ENCODE measurements around the gene CCDC82.
A peak's percentile ranks its signal among the peaks of the same experiment; 100 is the strongest.

CCDC82 gene

DNA sequence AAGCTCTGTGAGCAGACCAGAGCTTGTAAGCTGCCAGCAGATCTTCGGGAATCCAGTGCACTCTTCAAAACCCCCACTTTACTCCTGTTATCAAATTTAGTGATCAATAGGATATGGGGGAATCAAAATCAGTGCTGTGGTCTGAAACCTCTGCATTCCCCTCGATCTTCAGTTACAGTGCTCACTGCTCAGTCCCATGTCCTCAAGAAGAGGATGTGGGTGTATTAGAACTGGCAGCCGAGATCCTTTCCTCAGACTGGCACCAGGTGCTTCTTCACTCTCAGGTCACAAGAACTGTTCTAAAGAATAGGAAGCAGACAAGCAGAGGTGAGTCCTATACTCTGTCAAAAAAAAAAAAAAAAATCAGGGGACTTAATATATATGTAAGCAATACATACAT lies 31.4 kb downstream of the CCDC82 start:
- DNase-seq = no peak

DNA sequence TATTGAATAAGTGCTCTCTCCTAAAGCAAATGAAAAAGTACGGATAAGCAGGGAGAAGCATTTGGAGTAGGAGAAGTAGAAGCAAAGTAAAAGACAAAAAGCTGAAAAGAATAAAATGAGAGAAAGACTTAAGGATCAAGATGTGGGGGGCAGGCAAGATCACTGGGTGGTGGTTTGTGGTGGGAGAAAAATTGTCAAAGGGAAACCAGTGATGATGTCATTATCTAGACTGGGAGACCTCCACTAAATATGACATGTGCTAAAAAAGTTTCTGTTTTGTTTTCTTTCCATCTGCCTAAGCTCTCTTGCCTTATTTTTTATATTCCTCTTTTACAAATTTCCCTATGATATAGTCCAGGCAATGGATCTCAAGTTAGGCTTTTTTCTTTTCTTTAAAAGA lies 31.9 kb downstream of the CCDC82 start:
- no peak for DNase-seq

DNA sequence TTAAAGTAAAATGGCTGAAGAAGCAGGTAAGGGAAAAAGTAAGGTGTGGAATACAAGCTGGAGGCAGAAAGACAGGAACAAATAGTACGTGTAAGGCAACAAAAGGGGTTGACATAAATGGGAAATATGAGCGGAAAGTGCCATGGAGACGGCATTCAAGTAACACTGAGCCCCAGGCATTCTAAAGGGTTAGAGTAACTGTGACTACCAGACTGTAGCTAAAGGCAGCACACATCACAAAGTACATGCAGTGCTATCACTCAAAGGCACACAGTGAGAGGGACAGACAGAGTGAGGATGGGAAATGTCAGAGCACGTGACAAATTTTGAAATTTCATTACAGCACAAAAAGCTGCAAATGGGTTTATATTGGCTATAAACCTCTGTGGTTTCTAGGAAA lies 32.9 kb downstream of the CCDC82 start:
- no peak for DNase-seq

DNA sequence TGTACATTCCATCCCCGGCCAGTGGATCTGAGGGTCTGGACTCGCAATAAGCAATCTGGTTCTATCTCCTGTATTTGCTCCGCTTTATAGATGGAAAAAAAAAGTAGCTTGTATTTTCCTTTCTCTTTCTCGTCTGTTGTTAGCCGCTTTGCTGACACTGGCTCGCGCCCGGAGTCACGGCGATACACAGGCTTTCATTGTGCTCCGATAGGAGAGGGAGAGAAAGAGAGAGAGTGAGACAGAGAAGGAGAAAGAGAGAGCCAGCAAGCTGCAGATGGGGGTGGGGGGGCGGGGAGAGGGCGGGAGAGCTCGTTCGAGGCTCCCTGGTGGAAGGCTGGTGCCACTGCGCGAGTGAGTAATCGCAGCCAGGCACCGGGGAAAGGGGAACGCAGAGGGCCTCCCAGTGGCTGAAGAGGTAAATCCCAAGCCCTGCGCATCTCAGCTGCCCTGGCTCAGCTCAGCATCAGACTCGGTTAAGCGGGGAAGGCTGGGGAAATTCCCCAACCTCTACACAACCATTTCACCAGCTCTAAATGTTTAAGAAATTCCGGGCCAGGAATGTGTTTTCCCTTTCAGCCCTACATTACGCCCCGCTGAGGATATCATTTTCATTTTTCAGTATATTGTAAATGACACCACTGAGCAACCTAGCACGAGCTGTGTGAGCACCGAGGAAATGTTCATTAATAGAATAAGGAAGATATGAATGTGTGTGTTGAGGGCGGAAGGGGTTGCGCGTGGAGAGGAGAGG lies 46.6 kb downstream of the CCDC82 start, which contains the start of gene MAML2:
MAML2 (minus strand) TSS at position 235 of the 751 bp plus-strand sequence. CDS start 1,300 bp downstream, outside the sequence.
- peak; percentile 94 to 99 for DNase-seq

DNA sequence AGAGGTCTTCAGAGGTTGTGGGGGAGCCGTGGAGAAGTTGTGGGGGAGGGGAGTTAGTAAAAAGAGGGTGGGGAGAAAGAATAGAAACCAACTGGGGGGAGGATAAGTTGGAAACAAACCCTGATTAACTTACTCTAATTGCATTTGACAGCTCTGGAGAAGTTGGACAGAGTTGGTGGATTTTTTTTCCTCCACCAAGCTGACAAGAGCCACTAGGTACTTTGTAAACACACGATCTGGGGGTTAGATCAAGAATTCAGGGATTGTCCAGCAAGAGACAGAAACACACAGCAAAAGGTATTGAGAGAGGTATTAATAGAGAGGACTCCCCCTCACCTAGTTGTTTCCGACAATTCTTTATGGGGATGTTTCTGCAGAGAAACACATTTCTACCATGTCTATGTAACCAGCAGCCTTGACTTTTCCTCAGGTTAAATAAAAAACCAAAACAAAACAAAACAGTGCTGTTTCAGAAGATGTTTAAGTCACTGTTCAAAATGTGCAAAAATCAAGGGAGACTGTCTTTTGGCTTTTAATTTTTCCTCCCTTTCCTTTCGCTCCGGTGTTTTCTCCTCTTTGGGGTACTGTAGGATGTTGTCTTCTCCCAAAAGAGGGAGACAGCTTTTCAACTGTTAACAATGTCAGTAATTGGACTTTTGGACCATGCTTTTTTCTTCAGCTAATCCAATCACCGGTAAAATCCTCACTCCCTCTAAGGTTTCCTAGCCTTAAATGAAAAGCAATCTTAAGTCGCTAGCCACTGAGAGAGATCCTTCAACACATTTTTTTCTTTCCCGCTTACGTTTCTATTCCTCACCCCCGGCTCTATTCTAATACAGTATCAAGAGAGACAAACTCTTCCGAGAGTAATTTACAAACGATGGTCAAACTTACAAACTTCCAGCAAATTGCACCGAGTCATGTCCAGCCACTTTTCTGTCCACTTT lies 47.4 kb downstream of the CCDC82 start:
- DNase-seq = peak in 1 of 2 experiments; percentile 63

DNA sequence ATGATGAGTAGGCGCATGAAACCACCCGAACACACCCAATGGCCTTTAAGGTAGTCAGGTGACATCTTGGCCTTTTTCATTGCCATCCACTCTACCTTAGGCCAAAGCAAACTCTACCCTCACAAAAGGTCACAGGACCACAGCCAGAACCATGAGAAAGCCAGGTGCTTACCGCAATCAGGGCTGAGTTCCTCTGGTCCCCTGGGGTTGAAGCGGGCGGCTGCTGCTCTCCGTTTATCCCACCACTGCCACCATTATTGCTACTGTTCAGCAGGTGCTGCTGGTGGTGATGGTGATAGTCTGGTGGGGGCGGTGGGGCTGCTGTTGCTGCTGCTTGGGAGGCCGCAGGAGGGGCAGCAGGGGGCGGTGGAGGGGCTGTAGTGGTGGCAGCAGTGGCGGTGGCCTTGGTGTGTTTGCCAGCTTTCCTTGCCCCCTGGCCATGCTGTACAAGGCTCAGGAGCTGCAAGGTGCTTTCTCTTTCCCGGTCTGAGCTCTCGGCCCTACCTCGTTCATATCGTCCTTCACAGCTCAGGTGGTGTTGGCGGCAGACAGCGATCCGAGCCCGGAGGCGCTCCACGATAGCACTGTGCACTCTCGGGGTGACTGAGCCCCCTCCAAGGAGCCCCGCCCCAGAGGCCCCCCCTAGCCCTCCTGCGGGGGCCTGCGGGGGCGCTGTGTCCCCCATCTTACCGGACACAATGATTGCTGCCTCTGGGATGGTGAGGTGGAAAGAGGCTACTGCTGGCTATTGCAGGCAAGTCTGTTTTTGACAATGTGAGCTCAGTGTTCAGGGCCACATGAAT lies 48.3 kb downstream of the CCDC82 start:
- peak; percentile 20 to 72 for DNase-seq

DNA sequence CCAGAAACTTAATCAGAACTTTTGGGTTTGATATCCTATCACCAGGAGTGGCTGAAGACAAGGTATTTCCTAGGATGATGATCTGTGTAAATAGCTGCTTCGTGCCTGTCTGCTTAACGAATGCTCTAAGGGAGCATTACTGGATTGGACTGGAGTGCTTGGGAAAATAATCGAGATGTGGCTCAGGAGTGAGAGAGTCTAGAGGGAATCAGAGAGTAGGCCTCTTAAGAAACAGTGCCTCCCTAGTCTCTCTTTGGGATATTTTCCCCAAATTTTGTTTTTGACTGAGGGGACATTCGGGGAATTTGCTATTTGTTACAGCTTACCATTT lies 49.2 kb downstream of the CCDC82 start:
- no peak for DNase-seq

DNA sequence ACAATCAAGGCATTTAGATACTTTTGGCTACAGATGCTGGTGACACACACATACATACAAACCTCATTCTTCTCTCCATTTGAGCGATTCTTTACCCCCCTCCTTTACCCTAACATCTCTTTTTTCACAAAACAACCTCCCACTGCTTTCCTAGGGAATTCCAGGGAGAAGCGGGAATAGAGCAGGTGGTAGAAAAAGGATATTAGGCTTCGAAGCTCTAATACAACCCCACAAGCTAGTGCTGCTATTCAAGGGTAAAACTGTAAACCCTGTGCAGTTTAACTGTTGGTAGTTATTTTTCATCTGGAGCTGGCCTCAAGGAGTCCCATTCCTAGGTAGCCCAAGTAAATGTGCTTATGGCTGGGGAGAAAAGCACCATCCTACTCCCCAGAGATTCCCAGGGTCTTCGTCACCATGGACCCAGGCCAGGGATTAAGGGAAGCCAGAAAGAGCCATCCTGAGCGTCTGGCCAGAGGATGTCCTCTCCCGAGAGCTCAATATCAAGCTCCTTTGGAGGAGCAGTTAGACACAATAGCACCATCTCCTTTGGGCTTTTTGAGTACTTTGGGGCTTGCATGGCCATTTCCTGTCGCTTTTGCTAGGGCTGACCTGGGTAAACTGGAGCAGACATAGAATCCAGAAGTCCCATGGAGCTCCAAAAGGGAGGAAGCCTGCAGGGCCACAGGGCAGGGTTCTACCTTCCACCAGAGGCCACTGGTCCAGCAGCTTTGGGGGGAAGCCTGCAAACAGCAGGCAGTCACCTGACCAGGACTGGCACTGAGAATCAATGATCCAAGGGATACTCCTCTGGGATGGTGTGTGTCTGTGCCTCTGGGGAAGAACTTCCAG lies 49.8 kb downstream of the CCDC82 start:
- DNase-seq = no peak

DNA sequence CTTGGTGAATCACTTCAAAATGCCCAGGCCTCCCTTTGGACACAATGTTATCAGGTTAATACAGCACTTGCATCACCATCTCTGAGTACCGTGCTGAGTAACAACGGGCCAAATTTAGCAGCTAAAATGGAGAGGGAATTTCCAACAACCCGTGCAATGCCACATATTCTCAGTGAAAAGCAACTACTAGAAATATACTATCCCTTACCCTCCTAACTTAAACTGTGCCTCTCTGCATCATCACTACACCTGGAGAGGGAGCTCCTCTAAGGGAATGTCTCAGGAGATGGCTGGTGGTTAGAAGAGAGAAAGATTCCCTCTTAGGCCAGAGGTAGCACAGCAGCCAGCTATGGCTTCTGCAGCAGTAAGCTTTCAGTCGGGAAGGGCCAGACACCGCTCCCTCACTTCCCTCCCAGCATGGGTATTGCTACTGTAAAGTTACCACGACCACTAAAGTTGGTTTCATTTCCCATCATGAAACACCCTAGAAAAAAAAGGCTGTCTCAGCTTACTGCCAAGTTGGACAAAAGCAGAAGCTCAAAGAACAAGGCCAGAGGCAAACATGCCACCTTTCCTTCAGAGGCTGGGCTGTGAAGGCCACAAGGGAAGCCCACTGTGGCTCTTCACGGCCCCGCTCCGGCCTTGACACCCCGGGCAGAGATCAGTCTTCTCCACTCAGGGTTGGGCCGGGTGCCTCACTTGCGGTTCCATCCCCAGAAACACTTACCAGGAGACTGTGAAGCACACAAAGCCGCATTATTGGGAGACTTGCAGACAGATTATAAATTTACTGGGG lies 50.6 kb downstream of the CCDC82 start:
- no peak for DNase-seq

DNA sequence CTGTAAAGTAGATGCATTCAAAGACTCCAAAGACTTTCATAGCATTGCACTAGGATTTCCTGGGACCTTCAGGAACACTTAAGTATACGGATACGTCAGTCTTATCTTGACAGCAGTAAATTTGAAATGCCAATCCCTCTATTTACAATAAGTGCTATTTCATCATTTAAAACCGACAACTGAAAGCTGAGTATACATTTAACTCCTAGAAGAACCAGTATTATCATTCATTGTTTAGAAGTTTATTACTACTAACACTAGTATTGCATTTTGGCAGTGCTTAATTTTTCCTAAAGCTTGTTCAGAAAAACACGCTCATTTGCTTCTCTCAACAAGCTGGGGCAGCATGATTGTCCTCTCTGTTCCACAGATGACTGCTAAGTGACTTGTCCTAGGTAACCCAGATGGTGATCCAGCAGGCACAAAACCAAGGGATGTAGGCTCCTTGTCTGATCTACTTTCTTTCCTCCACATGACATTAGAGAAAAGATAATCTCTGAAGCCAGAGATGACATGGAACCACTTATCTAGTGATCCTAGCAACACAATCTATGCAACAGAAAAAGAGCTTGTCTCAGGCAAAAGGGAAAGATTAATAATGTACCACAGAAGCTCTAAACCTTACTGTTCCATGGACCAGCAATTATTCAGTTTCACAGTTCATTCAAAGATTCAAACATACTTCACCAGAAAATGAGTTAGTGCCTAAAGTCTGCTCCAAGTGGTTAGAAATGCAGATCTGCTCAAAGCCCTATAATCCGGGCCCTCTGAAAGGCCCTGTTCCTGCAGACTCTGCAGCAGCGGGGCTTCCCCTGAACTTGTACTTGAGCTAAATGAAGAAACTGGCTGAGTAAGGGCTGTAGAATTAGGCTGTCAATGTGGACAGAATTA lies 51.9 kb downstream of the CCDC82 start:
- DNase-seq = no peak

DNA sequence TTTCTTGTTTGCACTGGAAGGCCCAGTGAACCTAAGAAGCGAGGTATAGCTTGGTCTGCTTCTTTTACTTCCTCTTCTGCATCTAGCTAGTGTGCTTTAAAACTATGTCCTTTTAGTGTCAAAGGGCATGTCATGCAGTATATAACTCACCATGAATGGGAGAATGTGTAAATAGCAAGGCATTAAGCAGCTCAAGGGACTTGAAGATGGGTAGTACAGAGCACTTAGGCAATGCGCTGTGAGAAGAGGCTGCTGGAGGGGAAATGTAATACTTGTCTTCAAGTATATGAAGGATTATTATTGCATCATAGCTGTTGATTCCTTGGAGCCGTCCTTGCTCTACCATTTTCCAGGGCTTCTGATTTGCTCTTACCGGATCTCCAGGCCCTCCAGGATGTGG lies 54.3 kb downstream of the CCDC82 start:
- no peak for DNase-seq

DNA sequence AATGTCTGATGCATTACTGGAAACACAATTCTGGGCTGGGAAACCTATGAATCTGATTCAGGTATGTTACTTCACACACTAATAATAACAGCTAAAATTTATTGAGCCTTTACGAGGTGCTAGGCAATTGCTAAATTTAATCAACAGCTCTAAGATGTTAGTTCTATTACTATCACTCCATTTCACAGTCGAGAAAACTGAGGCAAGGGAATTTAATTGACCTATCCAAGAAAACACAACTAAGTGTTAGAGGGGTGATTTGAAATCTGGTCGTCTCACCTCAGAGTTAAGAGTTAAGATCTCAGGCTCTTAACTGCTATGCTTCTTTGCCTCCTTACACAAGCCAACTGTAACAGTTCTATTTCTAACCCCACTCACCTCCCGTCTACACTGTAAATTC lies 55.5 kb downstream of the CCDC82 start:
- no peak for DNase-seq

DNA sequence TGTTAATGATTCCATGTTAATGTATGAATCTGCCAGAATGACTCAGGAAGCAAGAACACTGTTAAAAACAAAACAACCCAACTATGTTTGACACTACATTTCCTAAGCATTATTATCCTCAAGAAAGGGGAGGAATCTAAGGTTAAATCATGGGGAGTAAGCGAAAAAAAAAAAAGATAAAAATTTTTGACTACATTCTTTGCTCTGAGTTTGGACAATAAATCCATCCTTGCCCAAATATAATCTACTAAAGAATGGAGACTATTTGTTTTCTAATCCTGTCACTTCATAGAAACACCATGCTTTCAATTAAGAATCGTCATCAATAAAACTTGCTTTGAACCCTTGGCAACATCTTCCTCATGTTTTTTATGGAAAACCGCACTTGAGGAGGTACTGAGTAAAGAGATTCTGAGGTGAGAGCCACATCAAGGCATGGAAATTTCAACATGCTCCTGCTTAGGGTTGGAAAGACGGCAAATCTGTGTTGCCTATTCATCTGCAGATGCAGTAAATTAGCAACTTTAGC lies 56.5 kb downstream of the CCDC82 start:
- DNase-seq = no peak

DNA sequence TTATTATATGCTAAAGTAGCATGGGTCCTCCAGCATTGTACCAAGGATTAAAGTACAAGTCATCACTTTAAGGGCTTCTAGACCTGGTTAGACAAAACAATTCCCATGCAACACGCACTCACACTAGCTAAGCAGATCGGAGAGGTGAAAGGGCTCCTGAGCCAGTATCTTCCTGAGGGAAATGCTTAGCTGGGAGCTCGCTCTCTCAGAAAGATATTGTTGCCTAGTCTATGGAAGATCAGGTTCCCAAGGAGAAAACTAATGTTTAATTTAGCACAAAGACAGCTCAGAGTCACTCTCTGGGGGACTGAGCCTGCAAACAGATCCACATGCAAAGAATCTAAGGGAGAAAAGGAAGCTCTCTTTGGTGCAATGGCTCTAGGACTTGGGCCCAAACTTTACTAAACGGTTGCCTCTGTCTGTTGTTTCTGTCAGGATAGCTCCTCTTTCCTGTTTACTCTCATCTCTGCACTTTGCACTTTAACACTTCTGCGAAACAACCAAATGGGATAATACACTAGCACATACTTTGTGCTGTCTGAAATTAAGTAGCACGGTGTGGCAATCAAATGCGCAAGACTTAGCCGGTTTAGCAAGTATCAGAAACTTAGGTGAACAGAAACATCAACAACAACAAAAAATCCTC lies 57.5 kb downstream of the CCDC82 start:
- DNase-seq = no peak

DNA sequence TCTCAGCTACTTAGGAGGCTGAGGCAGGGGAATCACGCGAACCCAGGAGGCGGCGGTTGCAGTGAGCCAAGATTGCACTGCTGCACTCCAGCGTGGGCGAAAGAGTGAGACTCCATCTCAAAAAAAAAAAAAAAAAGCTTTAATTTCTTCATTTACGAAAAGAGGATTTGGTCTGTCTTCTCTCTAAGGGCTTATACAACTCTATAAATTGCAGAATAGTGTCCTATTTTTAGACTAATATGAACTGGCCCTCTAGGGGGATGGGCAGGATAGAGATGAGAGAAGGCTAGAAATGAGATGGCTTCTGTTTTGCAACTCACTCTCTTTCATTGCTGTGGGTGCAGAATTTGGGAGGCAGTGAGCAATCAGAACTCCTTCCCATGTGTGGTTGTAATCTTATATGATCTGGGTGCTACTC lies 58.0 kb downstream of the CCDC82 start:
- DNase-seq = no peak

DNA sequence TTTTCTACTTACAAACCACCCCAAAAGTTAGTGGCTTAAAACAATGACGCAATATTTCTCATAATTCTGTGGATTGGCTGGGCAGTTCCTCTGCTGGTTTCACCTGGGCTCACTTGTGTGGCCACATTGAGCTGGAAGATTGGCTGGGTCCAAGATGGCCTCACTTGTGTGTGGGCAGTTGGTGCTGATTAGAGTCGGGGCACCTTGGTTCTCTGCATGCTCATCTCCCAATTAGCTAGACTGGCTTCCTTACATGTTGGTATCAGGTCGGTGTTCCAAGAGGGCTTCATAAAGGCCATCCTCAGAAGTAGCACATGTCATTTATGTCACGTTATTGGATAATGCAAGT lies 59.2 kb downstream of the CCDC82 start:
- no peak for DNase-seq

DNA sequence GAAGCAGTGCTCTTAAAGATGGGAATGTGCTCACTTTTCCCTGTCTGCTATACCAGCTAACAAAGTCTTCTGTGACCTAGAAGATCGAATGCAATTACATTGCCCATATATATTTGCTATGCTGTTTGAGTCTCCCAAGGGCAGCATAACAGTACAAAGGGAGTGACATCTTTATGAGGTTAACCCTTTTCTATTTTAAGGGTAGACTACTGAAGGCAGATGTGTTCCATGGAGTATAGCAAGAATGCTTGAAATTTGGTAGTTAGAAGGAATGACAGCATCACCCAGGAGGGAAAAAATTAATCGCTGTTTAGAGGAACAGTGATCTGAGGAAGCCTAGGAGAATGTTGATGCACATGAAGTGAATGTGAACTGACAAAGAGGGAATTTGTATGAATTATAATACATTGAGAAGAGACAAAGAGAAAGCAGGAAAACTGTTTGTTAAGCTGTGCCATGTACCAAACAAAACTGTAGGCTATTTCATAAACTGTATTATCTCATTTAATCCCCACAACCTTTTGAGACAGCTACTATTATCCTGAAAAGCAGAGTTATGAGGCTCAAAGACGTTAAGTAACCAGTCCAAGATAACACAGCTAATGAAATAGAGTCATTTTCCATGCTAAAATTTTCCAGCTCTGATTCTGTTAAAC lies 59.7 kb downstream of the CCDC82 start:
- no peak for DNase-seq

DNA sequence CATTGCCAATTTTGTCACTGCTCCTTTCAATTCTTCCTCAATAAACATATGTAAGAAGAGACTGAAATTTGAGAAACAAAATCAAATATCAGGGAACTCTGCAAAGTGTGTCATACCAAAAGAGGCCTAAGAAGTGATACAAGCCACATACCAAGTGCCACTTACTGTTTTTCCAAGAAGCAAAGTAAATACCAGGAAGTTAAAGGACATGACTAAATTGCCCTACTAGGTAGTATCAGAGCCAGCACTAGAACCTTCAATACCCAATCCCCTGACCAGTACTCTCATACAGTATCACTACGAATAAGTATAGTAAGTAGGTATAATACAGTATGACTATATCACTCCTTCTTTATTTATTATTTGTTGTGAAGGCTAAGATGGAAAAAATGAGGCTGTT lies 60.3 kb downstream of the CCDC82 start:
- no peak for DNase-seq

DNA sequence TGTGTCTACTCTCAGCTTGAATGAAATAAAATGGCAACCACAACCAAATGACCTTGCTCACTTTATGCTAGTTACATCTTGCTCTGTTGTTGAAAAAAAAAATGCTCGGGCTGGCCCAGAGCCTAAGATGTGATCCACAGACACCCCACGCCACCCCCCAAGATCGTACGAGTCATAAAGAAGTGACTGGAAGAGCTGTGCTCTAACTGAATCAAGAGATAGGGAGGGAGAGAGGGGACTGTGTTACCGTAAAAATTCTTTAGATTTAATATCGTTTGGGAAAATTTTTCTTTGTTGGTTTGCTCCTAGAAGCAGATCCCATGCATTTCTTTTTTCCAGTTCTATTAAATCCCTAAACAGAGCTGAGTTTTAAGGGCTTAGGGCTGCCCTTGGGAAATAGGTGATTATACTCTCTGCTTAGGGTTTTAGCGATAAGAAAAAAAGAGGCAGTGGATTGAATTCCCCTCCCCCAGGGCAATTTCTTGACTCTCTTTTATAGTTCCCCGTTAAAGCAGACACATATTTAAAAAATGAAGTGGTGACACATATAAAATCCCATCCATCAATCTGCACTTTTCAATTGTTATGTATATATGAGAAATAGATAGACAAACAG lies 61.2 kb downstream of the CCDC82 start:
- no peak for DNase-seq

Data from NCI-H526 (cell line).